Measurements from ENCODE around the gene MC2R.

- TF ChIP-seq POLR2A (IDR thresholded peaks at IDR 0.05; ENCODE audit: low read depth, low read length) (no peak), POLR2AphosphoS5 (IDR thresholded peaks at IDR 0.05; ENCODE audit: low read depth, low read length) (no peak)
Observed at GRCh38 chr18:13877157-13877556, 38.2 kb downstream of the MC2R start.

Data from GM12892 (cell line).